ENCODE measurements around the gene RPL41.

DNA sequence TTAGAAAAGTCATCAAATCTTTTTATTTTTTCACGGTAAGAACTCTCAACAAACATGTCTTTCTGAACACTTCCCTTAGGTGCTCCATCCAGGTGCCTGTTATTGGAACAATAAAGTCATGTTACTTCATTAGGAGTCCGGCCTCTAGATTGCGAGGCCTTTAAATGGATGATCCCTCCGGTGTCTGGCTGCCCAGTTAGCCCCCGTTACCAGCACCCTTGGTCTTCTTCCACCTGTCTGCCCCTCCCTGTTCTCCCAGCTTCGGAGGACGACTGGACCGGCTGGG is 12.7 kb upstream of the RPL41 start:
- TF ChIP-seq EP300 (IDR thresholded peaks at IDR 0.05; ENCODE audit: borderline replicate concordance in 1 of 2, control insufficient read depth in 1 of 2, low read depth in 2 of 2, low read length in 2 of 2), result no peak
- TF ChIP-seq, protein P1, sequence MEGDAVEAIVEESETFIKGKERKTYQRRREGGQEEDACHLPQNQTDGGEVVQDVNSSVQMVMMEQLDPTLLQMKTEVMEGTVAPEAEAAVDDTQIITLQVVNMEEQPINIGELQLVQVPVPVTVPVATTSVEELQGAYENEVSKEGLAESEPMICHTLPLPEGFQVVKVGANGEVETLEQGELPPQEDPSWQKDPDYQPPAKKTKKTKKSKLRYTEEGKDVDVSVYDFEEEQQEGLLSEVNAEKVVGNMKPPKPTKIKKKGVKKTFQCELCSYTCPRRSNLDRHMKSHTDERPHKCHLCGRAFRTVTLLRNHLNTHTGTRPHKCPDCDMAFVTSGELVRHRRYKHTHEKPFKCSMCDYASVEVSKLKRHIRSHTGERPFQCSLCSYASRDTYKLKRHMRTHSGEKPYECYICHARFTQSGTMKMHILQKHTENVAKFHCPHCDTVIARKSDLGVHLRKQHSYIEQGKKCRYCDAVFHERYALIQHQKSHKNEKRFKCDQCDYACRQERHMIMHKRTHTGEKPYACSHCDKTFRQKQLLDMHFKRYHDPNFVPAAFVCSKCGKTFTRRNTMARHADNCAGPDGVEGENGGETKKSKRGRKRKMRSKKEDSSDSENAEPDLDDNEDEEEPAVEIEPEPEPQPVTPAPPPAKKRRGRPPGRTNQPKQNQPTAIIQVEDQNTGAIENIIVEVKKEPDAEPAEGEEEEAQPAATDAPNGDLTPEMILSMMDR (IDR thresholded peaks at IDR 0.05 in 2 of 3, conservative IDR thresholded peaks at IDR 0.05 in 1 of 3; ENCODE audit: control insufficient read depth in 2 of 3, extremely low read depth in 1 of 3, insufficient read depth in 1 of 3, low read depth in 3 of 3, low read length in 3 of 3), result no peak
- TF ChIP-seq MEF2A (IDR thresholded peaks at IDR 0.05; ENCODE audit: insufficient read depth, low read depth, low read length), result no peak
- TF ChIP-seq POLR2A (IDR thresholded peaks at IDR 0.05; ENCODE audit: low read depth, low read length), result no peak
- no peak for TF ChIP-seq BCL11A (IDR thresholded peaks at IDR 0.05; ENCODE audit: low read depth, low read length)
- no peak for TF ChIP-seq NFYB (IDR thresholded peaks at IDR 0.05; ENCODE audit: insufficient read depth, low read depth, low read length)
- TF ChIP-seq ESRRA (IDR thresholded peaks at IDR 0.05; ENCODE audit: low read length), result no peak; the same call in 1 of the 2 replicates
